Peyer's patch (tissue), 4 donors: ENCODE measurements around the gene PLXNA4. TPM values are rescaled to one million over a fixed set of nuclear protein-coding genes. Genes with fewer than 3 reads are reported as not detected.

Source experiments
- DNase-seq, 3 donors: peaks; one replicate each; pipeline ENCODE4 v3.0.0-alpha.2; 2017 to 2019
- H3K27ac ChIP-seq, 4 donors: fragments of 200-600 bp; sonication (generic); one replicate each; pipeline ENCODE4 v1.5.1; 2016 to 2019
- H3K27me3 ChIP-seq, 2 donors: fragments of 200-600 bp; sonication (generic); one replicate each; pipeline ENCODE4 v1.5.1; 2019
- H3K36me3 ChIP-seq, 3 donors: fragments of 200-600 bp; sonication (generic); one replicate each; pipeline ENCODE4 v1.5.1; 2016 to 2019
- H3K4me1 ChIP-seq, 4 donors: fragments of 200-600 bp; sonication (generic); one replicate each; pipeline ENCODE4 v1.5.1; 2016 to 2019
- H3K4me3 ChIP-seq, 4 donors: fragments of 200-600 bp; sonication (generic); 1 replicate in 3 of 4; 2 replicates in 1 of 4; pipeline ENCODE4 v1.5.1; 2016 to 2019; ENCODE audit warnings: mild to moderate bottlenecking in 1 of 4
- H3K9me3 ChIP-seq, 4 donors: fragments of 200-600 bp; sonication (generic); one replicate each; pipeline ENCODE4 v1.5.1; 2016 to 2019; ENCODE audit warnings: mild to moderate bottlenecking in 1 of 4
- POLR2A ChIP-seq, 2 donors: fragments of 450-650 bp; IDR thresholded peaks; one replicate each; pipeline ENCODE4 v1.5.1; 2017; ENCODE audit warnings: antibody characterized with exemption in 2 of 2, mild to moderate bottlenecking in 2 of 2, moderate library complexity in 2 of 2
- total RNA-seq, 4 donors: library from RNA; depleted of rRNA; stranded (reverse); fragments of >200 nt; gene quantifications; one replicate each; pipeline ENCODE4 v1.1.0, GENCODE V29; 2016
- TF ChIP-seq, protein P1 (sequence below), 6 experiments: fragments of 450-650 bp in 4 of 6; fragments of 200-600 bp in 2 of 6; sonication (generic) in 1 of 6; IDR thresholded peaks; one replicate each; pipeline ENCODE4 v1.5.1; 2017 to 2019; ENCODE audit warnings: antibody characterized with exemption in 6 of 6, mild to moderate bottlenecking in 3 of 6, moderate library complexity in 1 of 6

The PLXNA4 gene
- total RNA-seq, 4 donors from 2014 or later: 1.4 to 3.8 (median 3.0) TPM

DNA sequence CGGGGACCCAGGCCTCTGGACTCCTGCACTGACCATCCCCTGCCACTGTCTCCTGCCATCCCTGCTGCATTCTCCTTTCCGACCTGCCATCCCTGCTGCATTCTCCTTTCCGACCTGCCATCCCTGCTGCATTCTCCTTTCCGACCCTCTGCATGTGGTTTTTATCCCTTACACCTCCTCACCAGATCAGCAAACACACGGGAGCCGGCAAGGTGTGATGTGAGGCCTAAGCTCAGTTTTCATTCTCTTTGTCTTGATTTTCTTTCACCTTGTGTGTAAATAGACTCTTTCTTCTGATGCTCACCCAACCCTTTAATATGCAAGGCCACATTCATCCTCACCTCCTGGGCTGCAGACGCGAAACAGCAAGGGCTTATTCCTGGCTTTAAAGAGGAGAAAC, 11.4 kb downstream of the PLXNA4 start:
- Histone ChIP-seq H3K4me3 (no peak overlapping the region), H3K27me3 (no peaks in the 10 kb centered on the region), H3K27ac (no peak overlapping the region), H3K36me3 (no peaks in the 10 kb centered on the region), H3K4me1 (no peaks in the 10 kb centered on the region), H3K9me3 (no peaks in the 10 kb centered on the region)
- TF ChIP-seq, protein P1, sequence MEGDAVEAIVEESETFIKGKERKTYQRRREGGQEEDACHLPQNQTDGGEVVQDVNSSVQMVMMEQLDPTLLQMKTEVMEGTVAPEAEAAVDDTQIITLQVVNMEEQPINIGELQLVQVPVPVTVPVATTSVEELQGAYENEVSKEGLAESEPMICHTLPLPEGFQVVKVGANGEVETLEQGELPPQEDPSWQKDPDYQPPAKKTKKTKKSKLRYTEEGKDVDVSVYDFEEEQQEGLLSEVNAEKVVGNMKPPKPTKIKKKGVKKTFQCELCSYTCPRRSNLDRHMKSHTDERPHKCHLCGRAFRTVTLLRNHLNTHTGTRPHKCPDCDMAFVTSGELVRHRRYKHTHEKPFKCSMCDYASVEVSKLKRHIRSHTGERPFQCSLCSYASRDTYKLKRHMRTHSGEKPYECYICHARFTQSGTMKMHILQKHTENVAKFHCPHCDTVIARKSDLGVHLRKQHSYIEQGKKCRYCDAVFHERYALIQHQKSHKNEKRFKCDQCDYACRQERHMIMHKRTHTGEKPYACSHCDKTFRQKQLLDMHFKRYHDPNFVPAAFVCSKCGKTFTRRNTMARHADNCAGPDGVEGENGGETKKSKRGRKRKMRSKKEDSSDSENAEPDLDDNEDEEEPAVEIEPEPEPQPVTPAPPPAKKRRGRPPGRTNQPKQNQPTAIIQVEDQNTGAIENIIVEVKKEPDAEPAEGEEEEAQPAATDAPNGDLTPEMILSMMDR (IDR thresholded peaks at IDR 0.05): no peak
- no peak for TF ChIP-seq POLR2A (IDR thresholded peaks at IDR 0.05)
- DNase-seq: no peak

DNA sequence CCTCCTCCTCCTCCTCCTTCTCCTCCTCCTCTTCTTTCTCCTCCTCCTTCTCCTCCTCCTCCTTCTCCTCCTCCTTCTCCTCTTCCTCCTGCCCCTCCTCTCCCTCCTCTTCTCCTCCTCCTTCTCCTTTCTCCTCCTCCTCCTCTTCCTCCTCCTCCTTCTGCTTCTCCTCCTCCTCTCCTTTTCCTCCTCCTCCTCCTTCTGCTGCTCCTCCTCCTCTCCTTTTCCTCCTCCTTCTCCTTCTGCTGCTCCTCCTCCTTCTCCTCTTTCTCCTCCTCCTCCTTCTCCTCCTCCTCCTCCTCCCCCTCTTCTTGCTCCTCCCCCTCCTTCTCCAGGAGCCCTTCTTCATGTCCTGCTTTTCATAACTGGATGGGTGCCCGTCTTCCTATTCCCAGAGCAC, 12.2 kb downstream of the PLXNA4 start:
- no peak overlapping the region for H3K27ac ChIP-seq
- no peaks in the 10 kb centered on the region for H3K9me3 ChIP-seq
- no peaks in the 10 kb centered on the region for H3K4me1 ChIP-seq
- H3K36me3 ChIP-seq: no peaks in the 10 kb centered on the region
- TF ChIP-seq POLR2A (IDR thresholded peaks at IDR 0.05): no peak
- TF ChIP-seq, protein P1 (IDR thresholded peaks at IDR 0.05): no peak
- H3K27me3 ChIP-seq: no peaks in the 10 kb centered on the region
- DNase-seq: no peak
- H3K4me3 ChIP-seq: no peak overlapping the region

- H3K36me3 ChIP-seq: no peaks in the 10 kb centered on the region
- DNase-seq: no peak
- H3K9me3 ChIP-seq: no peaks in the 10 kb centered on the region
- TF ChIP-seq POLR2A (IDR thresholded peaks at IDR 0.05): no peak
- TF ChIP-seq, protein P1 (IDR thresholded peaks at IDR 0.05): no peak
- H3K4me1 ChIP-seq: no peaks in the 10 kb centered on the region
- H3K4me3 ChIP-seq: no peak overlapping the region
- H3K27ac ChIP-seq: no peak overlapping the region
- H3K27me3 ChIP-seq: no peaks in the 10 kb centered on the region
Measured at GRCh38 chr7:132562690-132563089, 13.6 kb downstream of the PLXNA4 start.

- DNase-seq: no peak
- H3K4me1 ChIP-seq: no peaks in the 10 kb centered on the region
- H3K4me3 ChIP-seq: no peak overlapping the region
- no peaks in the 10 kb centered on the region for H3K9me3 ChIP-seq
- H3K27ac ChIP-seq: no peak overlapping the region
- no peak for TF ChIP-seq POLR2A (IDR thresholded peaks at IDR 0.05)
- TF ChIP-seq, protein P1 (IDR thresholded peaks at IDR 0.05): no peak
- no peaks in the 10 kb centered on the region for H3K36me3 ChIP-seq
- no peaks in the 10 kb centered on the region for H3K27me3 ChIP-seq
Measured at GRCh38 chr7:132561763-132562162, 14.5 kb downstream of the PLXNA4 start.

DNA sequence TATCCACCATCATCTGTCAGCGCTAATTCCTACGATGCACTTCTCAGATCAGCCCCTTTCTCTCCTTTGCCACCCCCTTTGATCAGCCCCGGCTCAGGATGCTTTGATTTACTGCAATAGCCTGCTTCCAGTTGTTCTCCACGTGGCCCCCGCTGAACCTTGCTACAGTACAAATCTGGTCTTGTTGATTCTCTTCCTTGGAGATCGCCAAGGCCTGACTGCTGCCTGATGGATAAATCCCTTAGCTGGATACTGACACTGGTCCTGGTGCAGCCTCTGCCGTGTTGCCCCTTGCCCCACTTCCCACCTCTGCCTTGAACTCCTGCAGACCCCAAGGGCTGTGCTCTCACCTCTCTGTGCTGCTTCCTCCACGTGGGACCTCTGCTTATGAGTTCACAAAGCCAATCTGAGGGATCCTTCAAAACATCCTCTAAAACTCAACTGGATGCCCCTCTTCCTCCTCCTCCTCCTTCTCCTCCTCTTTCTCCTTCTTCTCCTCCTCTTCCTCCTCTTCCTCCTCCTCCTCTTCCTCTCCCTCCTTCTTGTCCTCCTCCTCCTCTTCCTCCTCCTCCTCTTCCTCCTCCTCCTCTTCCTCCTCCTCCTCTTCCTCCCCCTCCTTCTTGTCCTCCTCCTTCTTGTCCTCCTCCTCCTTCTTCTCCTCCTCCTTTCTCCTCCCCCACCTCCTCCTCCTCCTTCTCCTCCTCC, 15.3 kb downstream of the PLXNA4 start:
- H3K36me3 ChIP-seq: no peaks in the 10 kb centered on the region
- H3K9me3 ChIP-seq: no peaks in the 10 kb centered on the region
- H3K4me3 ChIP-seq: no peak overlapping the region
- DNase-seq: no peak
- no peaks in the 10 kb centered on the region for H3K27me3 ChIP-seq
- TF ChIP-seq POLR2A (IDR thresholded peaks at IDR 0.05): no peak
- TF ChIP-seq, protein P1 (IDR thresholded peaks at IDR 0.05): no peak
- H3K27ac ChIP-seq: no peak overlapping the region
- no peaks in the 10 kb centered on the region for H3K4me1 ChIP-seq
